HG02588 (cell line): Measurements from ENCODE around the gene ZDHHC6.
"Not testable (repeated sequence)": the region's sequence is repeated elsewhere in the genome, so short reads cannot be mapped to it uniquely, and the experiment has no call there.

Source experiments
- ATAC-seq: cut with Tn5 transposase; IDR thresholded peaks from one replicate; pipeline ENCODE4 v1.9.1; 2021; ENCODE audit warnings: mild to moderate bottlenecking, moderate library complexity; ENCODE audit not compliant: unreplicated experiment

The ZDHHC6 gene

DNA sequence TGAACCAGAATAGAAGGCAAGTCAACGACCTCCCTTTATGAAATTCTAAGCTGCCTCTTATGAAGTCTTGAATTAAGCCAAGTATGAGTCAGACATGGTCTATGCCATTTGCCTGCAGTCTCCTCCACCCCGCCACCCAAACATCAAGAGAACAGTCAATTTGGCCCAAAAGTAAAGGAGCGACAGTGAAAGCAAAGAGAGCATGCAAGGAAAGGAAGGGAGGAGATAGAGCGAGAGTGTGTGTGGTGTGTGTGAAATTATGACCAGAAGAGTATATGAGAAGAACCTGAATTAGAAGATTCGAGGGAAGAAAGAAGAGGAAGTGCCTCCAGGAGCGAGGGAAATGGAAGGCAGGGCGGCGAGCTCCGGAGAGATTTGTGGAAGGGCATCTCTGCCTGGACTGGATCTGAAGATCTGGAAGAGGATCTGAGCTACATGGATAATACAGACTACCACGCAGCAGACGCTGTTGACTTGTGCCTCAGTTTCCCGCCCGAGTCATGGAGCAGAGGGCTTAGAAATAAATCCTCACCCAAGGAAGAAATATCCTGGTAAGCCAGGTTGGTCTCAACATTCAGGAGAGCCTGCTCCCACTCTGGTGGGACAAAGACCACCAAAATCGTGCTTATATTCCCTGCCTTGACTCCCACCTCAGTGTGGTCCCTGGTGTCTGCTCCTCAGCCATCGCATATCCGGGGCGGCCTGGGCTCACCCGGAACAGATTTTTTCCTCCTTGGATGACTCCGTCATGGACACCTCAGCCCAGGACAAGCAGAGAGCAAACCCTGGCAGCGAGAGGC lies 459 bp downstream of the ZDHHC6 start:
- no peak for ATAC-seq

DNA sequence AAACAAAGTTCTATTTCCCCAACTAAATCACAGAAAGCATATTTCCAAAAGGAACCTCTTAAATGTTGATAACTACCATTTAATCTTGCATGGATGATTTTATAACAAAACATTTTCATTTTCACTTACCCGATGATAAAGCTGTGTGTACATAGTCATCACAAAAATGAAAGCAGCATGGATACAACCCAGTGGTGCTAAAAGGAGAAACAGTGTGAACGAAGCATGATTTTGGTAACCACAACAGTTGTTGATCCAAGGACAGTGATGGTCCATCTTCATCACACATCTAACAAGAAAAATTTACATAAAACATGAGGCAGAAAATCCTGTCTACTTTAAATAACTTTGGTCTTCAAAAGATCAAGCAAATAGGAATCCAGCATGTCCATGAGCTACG lies 4.7 kb downstream of the ZDHHC6 start:
- ATAC-seq: no peak

DNA sequence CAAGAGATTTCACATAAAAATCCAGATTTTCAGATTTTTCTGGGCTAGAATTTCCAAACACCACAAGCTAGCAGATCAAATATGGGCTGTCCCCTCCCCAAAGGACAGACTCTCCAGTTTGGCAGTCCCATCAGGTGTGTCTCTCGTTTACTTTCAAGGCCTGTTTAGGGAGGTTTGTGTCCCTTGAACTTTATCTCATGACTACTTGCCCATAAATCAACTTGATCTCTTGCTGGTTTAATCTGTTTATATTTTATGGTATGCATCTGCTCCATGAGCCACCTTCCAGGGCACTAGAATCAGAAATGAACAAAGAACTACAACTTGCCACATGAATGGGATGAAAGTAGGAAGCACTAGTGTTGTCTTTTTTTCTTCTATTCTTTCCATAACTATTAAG lies 5.2 kb downstream of the ZDHHC6 start:
- no peak for ATAC-seq

DNA sequence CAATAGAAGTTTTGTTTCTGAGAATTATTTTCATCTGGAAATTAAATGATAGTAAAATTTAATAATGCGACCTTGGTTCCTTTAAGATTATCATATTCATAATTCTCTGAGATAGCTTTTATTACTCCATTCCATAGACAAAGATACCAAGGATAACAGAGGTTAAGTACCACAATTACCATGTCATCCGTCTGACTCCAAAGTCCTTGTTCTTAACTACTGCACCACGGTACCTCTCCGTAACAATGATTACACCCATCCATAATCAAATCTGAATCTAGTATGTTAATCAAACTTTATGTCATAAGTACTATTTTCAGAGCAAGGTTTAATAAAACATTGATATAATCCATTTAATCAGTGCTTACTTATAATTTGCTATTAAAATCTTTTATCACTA lies 8.4 kb downstream of the ZDHHC6 start:
- no peak for ATAC-seq

DNA sequence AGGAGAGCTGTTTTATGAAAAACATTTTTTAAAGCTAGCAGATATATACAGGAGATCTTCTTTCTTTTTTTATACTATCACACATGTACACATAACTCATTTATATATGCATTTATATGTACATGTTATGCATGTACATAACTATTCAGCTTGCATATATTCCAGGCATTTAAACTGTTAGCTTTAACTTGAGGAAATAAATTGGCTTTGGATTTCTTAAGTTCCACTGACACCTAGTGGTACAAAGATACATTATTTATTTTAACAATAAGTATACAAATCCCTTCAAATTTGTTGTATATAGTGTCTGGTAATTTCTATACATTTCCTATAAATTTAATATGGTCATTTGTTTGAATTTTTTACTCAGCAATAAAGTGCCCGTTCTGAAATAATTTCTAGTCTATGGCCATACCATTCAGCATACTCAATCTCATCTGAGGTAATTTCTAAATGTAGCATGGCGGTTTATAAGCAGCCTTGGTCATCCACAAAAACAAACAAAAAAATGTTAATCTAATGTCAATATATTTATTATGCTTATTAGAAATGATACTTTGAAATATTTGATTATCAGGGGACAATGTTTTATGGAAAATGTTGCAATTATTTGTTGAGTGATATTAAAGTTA lies 11.6 kb downstream of the ZDHHC6 start:
- ATAC-seq: no peak

DNA sequence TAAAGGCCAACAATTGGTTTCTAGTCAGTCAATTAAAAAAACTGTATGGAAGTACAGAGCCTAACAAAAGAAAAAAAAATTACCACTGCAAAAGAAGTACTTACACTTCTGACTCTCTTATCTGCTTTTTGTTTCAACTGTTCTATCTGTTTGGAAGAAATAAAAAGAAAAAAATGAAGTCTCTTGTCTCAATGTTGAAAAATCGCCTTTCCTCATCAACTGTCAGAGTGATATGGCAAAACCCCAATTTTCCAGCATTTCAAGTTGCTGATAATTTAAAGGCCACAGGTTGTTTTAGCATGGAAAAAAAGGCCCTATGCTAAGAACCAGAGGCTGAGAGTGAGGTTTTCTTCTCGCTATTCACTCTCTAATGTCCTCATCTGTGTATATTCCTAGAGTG lies 13.6 kb downstream of the ZDHHC6 start:
- no peak for ATAC-seq

DNA sequence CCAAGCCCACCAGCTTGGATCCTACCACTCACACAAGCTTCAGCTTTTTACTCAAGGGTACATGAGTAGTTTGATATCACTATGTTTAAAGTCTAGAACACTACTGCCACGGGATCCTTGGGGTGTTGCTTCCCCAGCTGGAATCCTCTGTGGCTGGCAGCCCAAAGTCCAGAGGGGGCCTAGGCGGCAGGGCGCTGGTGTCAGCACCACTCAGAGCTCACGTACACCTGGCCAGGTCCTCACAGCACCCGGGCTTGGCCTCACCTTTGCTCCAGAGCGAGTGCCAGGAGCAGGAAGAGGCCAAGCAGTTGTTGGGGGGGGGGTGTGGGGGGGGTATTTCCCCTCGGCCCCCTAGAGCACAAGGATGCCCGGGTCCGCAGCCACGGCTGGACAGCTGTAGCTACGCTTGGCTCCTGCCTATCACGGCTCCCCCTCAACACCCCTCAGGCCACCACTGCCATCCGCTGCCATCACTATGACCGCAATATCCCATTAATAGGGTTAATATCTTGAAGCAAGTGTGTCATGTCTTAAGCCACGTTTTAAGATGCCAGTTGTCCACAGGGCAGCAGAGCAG lies 17.0 kb downstream of the ZDHHC6 start:
- ATAC-seq: no peak

DNA sequence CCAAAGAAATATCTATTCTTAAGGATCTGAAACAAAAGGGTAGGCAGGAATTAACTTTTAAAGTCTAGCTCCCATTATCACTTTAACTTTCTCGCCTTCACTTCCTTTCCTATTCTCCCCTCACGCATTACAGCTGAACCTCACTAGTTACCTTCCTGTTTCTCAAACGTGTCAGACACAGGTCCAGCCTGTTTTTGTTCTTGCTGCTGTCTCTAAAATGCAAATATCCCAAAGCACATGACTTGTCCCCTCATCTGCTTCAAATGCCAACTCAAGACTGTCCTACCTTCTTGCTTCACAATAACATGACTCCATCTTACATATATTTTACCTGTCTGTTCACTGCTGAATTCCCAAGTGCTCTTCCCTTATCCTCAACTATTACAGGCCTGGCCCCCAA lies 17.6 kb downstream of the ZDHHC6 start:
- peak; percentile 44 for ATAC-seq

DNA sequence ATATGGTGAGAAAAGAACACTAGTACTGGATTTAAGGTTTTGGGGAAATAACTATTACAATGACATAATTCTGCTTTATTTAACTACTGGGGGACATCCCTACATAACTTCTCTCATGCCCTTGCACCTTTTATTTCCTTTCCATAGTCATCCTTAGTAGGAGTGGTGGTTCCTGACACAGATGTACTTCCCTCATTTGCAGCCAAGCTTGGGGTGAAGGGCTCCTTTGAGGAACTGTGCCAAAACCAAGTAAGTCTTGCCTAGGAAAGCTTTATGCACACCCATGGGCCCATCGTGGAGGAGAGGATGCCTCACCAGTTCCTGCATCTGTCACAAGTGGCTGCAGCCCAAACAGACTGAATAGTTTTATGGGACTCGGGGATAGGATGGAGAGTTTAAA lies 20.6 kb downstream of the ZDHHC6 start:
- no peak for ATAC-seq

DNA sequence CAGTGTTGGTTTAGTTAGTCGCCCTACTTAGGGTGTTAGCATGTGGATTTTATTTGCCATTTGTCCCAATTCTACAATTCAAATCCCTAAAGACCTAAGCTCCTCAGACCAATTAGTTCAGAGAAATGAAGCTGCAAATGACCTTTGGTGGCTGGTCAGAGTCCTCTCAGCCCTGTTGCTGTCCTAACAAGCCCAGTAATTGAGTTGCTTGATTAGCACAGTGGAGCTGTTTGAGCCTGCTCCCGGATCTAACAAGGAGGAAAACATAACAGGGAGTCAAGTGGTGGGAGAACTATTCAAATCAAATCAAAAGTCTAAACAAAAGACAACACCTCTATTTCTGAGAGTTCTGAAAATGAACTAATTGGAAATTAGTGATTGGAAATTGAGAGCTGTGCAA lies 22.1 kb downstream of the ZDHHC6 start:
- ATAC-seq: no peak

DNA sequence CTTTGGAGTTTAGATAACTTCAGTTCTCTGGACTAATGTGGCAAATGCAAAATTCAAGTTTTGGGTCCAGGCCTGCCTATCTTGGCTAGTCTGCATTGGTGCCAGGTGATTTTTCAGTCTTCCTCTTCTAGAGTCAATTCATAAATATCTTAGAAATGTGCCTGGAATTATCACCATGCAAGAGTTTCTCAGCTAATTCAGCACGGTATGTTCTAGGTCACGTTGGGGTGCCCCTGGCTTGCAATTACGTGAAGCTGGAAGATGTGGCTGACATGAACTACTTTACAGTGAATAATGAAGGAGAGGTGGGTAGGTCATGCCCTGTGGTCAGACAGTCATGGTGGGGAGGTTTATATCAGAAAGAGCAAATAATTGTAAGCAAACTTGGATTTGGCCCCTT lies 25.0 kb downstream of the ZDHHC6 start:
- no peak for ATAC-seq

DNA sequence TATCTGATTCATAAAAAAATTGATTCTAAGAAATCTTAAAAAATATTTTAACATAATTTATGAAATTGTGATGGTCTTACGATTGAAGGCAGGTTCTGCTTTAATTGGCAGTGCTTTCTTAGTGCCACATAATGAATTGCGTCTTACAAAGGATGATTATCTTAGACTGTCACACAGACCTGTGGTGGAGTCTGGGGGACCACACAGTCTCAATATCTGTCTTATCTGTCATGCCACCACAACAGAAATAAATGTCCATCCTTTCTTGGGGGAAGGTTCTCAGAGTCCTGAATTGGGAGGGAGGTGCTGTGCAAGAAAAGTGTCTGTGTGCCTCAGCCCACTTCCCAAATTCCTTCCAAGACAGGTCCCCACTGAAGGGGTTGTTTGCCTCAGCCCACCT lies 34.0 kb downstream of the ZDHHC6 start:
- ATAC-seq: no peak

DNA sequence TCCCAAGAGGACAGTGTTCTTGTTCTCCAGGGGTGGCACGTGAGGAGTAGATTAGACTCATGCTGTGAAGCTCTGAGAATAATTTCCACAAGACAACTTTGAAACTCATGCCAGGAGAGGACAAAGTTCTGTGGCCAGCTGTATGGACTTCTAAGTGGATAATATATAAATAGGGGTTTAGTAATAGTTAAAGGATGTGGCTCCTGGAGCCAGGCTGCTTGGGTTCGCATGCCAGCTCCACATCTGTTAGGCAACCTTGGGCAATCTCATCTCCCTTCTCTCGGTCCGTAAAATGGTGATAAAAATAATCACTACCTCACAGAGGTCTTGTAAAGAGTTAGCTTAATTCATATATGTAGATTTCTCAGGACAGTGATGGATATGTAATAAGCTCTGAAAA lies 37.0 kb downstream of the ZDHHC6 start:
- no peak for ATAC-seq

DNA sequence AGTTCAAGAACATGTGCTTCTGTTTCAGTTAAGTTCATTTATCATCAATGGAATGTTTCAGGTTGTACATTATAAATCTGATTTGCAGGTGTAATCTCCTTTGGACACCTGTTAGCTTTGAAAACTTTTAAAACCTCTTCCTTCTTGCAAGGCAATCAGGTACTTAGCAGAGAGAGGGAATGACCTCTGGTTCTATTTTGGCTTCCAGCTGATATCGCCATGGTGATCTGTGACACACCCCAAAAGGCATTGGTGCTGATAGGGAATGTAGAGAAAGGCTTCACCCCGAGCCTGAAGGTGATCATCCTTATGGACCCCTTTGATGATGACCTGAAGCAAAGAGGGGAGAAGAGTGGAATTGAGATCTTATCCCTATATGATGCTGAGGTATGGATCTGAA lies 37.4 kb downstream of the ZDHHC6 start:
- no peak for ATAC-seq

DNA sequence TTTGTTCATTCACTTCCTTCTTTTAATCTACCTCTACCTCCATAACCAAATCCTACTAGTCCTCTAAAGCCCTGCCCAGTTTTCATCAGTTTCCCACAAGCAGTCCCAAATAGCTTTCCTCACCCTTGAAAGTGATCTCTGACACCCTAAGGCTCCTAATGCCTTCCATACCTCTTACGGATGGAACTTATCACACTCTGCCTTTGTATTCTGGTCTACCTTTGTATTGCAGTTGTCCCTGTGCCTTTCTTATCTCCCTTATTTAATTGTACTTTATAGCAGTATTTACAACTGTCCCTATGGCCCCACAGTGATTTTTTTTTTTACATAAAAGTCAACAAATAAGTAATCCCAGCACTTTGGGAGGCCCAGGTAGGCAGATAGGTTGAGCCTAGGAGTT lies 39.0 kb downstream of the ZDHHC6 start:
- ATAC-seq: no peak

DNA sequence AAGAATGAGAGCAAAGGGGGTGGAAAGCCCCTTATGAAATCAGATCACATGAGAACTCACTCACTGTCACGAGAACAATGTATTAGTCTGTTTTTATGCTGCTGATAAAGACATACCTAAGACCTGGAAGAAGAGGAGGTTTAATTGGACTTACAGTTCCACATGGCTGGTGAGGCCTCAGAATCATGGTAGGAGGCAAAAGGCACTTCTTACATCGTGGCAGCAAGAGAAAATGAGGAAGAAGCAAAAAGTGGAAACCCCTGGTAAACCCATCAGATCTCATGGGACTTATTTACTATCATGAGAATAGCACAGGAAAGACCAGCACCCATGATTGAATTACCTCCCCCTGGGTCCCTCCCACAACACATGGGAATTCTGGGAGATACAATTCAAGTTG lies 39.9 kb downstream of the ZDHHC6 start:
- not testable (repeated sequence) for ATAC-seq

DNA sequence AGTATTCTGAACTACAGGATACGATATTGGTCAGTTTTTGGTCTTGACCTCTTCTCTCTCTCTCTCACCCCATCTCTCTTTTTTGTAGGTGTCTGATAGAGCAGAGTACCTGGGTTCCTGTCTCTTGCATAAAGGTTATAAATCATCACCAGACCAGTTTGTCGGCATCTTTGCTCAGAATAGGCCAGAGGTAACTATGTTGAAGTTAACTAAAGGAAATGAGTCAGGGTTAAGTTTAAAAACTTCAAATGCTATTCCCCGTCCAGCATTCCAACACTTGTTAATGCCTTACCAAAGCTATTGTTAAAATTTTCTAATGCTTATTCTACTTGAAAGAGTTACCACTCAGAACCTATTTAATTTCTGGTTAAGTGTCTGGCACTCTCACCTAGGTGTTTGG lies 42.1 kb downstream of the ZDHHC6 start:
- no peak for ATAC-seq

DNA sequence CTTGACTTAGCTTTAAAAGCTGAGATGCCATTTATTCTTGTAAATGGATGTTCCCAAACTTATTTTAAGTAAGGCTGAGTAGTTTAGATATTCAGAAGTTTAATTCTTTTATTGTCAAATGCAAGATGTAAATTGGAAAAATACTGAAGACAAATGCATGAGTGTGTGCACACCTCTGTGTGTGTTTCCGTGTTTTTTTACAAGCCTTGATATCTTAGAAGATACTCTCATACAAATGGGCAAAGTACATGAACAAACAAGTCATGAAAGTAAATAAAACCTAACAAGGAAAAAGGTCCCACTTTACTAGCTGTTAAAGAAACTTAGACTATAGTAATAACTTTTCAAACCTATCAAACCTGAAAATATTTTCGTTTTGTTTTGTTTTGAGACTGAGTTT lies 43.8 kb downstream of the ZDHHC6 start:
- no peak for ATAC-seq

DNA sequence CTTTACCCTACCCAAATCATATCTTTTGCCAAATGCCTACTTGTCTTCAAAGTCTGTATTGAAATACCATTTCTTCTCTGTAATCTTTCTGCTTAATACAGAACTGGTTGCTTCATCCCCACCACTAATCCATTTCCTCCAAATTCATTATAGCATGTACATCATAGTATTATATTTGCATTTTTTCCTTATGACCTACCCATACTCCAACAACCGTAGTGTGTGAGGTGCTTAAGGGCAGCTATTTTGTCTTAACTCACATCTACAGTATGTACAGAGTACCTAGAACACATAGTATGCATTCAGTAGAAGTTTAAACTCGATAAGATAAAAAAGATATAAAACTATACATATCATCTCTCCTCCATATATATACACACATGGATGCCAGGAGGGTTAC lies 49.1 kb downstream of the ZDHHC6 start:
- ATAC-seq: no peak

DNA sequence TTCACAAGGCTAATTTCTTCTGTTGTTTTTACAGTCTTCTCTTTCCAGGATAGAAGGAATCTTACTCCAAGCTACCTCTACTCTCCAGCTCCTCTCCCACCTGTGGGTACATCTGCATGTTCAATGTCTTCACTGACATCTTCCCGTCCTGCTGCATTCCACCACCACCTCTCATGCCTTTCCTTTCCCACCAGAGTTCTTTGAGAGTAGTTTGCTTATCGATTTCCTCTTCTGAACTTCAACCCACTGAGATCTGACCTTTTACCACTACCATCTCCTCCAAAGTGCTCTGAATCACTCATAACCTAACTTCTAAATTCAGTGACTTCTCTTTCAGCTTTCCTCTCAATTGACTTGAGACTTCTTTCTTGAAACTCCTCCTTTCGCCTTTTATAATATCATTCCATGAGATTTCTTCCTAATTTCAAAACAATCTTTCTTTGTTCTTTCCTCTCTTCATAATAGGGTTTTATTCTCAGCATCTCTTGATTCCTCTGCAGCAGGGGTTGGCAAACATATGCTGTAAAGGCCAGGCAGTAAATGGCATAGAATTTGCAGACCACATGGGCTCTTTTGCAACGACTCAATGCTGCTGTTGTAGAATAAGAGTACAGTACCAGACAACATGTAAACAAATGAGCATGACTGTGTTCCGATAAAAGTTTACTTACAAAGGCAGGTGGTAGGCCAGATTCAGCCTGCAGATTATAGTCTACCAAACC lies 50.7 kb downstream of the ZDHHC6 start:
- no peak for ATAC-seq

DNA sequence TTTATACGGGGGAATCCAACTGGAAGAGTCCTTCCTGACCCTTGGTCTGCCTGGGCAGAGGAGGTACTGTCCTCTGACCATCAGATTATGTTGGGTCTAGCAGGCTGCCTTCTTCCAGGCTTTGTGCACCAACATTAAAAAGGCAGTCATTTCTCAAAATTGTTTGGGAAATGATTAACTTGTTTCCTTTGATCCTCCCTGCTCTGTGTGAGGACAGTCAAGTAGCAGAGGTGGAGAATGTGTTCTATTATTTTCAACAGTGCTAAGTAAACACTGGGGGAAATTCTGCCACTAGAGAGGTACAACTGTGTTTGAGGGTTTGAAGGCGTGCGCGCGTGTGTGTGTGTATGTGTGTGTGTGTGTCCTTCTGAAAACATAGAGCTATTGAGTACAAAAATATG lies 52.2 kb downstream of the ZDHHC6 start:
- ATAC-seq: no peak

DNA sequence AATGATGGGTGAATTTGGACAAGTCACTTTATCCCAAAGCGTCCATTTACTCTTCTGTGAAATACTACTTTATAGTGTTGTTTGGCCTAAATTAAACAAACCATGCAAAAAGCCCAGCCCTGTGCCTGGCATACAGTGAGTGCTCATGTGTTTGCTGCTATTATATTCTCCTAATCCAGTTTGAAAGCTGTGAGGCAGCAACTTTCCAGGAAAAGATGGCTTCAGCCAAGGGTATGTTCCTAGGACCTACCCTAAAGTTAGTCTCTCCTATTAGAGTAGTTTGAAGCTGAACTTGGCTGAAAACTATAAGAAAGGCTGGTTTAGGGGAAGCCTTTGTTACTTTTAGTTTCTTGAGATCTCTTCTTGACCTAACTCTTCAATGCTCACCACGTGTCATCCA lies 52.9 kb downstream of the ZDHHC6 start:
- no peak for ATAC-seq
